CD4-positive, CD25-positive, alpha-beta regulatory T cell (primary cell): ENCODE measurements around the gene TENT5C. TPM values are rescaled to one million over a fixed set of nuclear protein-coding genes. Genes with fewer than 3 reads are reported as not detected.

Experiments
- ATAC-seq, 2 donors: fragments of 150-1000 bp; cut with Tn5 transposase; one replicate each; pipeline ENCODE4 v1.10.0; 2021; ENCODE audit warnings: low read depth in 2 of 2, moderate number of reproducible peaks in 2 of 2, moderate library complexity in 1 of 2
- DNase-seq, 3 donors: peaks; one replicate each; pipeline versions ENCODE4 v3.0.0 to v3.0.0-alpha.2; 2012 to 2022; ENCODE audit warnings: mixed read lengths in 1 of 3
- H3K27ac ChIP-seq: one replicate; pipeline ENCODE4 v1.7.0; 2013; ENCODE audit warnings: mild to moderate bottlenecking, low read length; ENCODE audit not compliant: insufficient read depth, poor library complexity, severe bottlenecking
- H3K27me3 ChIP-seq: one replicate; pipeline ENCODE4 v1.7.0; 2013; ENCODE audit warnings: low read length; ENCODE audit not compliant: control insufficient read depth, insufficient read depth
- H3K36me3 ChIP-seq: one replicate; pipeline ENCODE4 v1.7.0; 2013; ENCODE audit warnings: mild to moderate bottlenecking, low read length, moderate library complexity; ENCODE audit not compliant: control insufficient read depth, insufficient read depth
- H3K4me1 ChIP-seq: 2 replicates; pipeline ENCODE4 v1.7.0; 2013; ENCODE audit warnings: mild to moderate bottlenecking, low read length; ENCODE audit not compliant: insufficient read depth, control insufficient read depth, poor library complexity, severe bottlenecking
- H3K4me3 ChIP-seq: one replicate; pipeline ENCODE4 v1.7.0; 2013; ENCODE audit warnings: low read depth, mild to moderate bottlenecking, low read length, moderate library complexity
- H3K9me3 ChIP-seq, 2 experiments: 1 replicate in 1 of 2; 2 replicates in 1 of 2; pipeline ENCODE4 v1.7.0; 2013; ENCODE audit warnings: low read length in 2 of 2, mild to moderate bottlenecking in 1 of 2, moderate library complexity in 1 of 2; ENCODE audit not compliant: control insufficient read depth in 2 of 2
- H3K27ac Mint-ChIP-seq, 3 donors: one replicate each; pipeline ENCODE4 v1.8.0; 2020 to 2022; ENCODE audit warnings: mild to moderate bottlenecking in 3 of 3, mixed read lengths in 3 of 3, moderate library complexity in 2 of 3
- H3K27me3 Mint-ChIP-seq: one replicate; pipeline ENCODE4 v1.8.0; 2022; ENCODE audit warnings: mild to moderate bottlenecking, mixed read lengths
- H3K36me3 Mint-ChIP-seq: one replicate; pipeline ENCODE4 v1.8.0; 2020; ENCODE audit warnings: mixed read lengths
- H3K4me1 Mint-ChIP-seq, 4 donors: one replicate each; pipeline ENCODE4 v1.8.0; 2020 to 2022; ENCODE audit warnings: mixed read lengths in 4 of 4, mild to moderate bottlenecking in 1 of 4
- H3K4me3 Mint-ChIP-seq, 4 donors: one replicate each; pipeline ENCODE4 v1.8.0; 2020 to 2022; ENCODE audit warnings: mild to moderate bottlenecking in 4 of 4, mixed read lengths in 4 of 4, moderate library complexity in 3 of 4
- H3K9me3 Mint-ChIP-seq, 7 donors: one replicate each; pipeline ENCODE4 v1.8.0; 2020 to 2022; ENCODE audit warnings: mixed read lengths in 7 of 7, mild to moderate bottlenecking in 3 of 7, moderate library complexity in 2 of 7
- polyA plus RNA-seq, 4 donors: library from polyadenylated mRNA; unstranded; fragments of 300-500 nt; fragmentation: Illumina TruSeq; gene quantifications; one replicate each; pipeline ENCODE4 v1.2.3, GENCODE V29; 2021
- total RNA-seq: library from RNA; stranded (reverse); gene quantifications from one replicate; pipeline ENCODE4 v1.2.3, GENCODE V29; 2022

TENT5C gene
- total and polyA plus RNA-seq, 5 donors from 2014 or later, result 19.6 to 324 (median 39.3) TPM

DNA sequence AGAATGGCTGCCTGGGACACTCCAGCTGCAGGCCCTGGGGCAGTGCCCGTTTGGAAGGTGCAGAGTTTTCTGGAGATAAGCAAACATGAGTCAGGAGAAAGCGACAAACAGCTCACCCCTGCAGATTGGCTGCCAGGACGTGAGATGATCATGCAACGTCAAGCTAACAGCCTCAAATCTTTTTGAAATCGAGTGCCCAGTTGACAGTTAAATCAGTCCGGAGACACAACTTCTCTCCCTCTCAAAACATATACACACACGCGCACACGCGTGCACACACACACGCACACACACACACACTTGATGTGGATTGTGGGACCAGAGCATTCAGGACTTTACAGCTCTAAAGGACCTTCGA lies 49.4 kb downstream of the TENT5C start:
- Mint-ChIP-seq H3K4me1 (peaks cover 51 to 96% (median 77%) of the 10 kb centered on the region in 4 donors), H3K27ac (peak overlapping the region; percentile 98 to 100 (median 98)), H3K4me3 (peak overlapping the region; percentile 47 to 84 (median 80)), H3K27me3 (no peaks in the 10 kb centered on the region), H3K9me3 (peaks cover 0 to 1% (median 0%) of the 10 kb centered on the region in 7 donors), H3K36me3 (no peaks in the 10 kb centered on the region)
- Histone ChIP-seq H3K4me1 (peaks cover 97% of the 10 kb centered on the region), H3K27ac (peak overlapping the region; percentile 94), H3K36me3 (no peaks in the 10 kb centered on the region), H3K4me3 (peak overlapping the region; percentile 59), H3K9me3 (no peaks in the 10 kb centered on the region), H3K27me3 (no peaks in the 10 kb centered on the region)
- ATAC-seq (no peak), DNase-seq (no peak)

- no peaks in the 10 kb centered on the region for H3K27me3 Mint-ChIP-seq
- Histone ChIP-seq H3K27me3 (no peaks in the 10 kb centered on the region), H3K27ac (peak overlapping the region; percentile 94), H3K4me3 (peak overlapping the region; percentile 54), H3K4me1 (peaks cover 99% of the 10 kb centered on the region), H3K36me3 (no peaks in the 10 kb centered on the region), H3K9me3 (no peaks in the 10 kb centered on the region)
- H3K9me3 Mint-ChIP-seq, result peaks cover 0 to 2% (median 1%) of the 10 kb centered on the region in 7 donors
- H3K27ac Mint-ChIP-seq, result peak overlapping the region; percentile 98 to 100 (median 98)
- no peaks in the 10 kb centered on the region for H3K36me3 Mint-ChIP-seq
- H3K4me1 Mint-ChIP-seq, result peaks cover 55 to 97% (median 82%) of the 10 kb centered on the region in 4 donors
- ATAC-seq, result peak; percentile 59 to 69
- H3K4me3 Mint-ChIP-seq, result peak overlapping the region; percentile 61 to 84 (median 77)
- DNase-seq, result peak; percentile 69 to 95 (median 89)
These were observed 50.4 kb downstream of the TENT5C start for GRCh38 chr1:117656202-117656641.

DNA sequence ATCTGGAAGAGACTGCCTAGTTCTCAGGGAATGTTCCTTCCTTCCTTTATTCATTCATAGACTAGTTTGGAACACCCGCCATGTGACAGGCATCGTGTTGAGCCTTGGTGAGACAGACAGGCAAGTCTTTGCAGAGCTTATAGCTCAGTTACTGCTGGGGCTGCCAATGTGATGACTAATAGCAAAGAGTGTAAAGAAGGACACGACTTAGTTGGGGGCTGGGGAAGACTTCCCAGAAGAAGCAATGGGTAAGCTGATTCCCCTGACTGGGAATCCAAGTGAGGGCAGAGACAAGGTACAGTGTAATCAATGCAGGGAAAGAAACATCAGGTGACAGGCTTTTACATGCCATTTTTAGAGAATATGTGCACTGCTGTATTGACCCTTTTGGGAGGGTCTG lies 51.2 kb downstream of the TENT5C start:
- Histone ChIP-seq H3K4me3 (peak overlapping the region; percentile 54), H3K27ac (peak overlapping the region; percentile 94), H3K27me3 (no peaks in the 10 kb centered on the region), H3K4me1 (peaks cover 99% of the 10 kb centered on the region), H3K9me3 (no peaks in the 10 kb centered on the region), H3K36me3 (no peaks in the 10 kb centered on the region)
- H3K4me1 Mint-ChIP-seq, result peaks cover 58 to 97% (median 83%) of the 10 kb centered on the region in 4 donors
- peak overlapping the region; percentile 98 to 100 (median 98) for H3K27ac Mint-ChIP-seq
- H3K9me3 Mint-ChIP-seq, result peaks cover 0 to 10% (median 2%) of the 10 kb centered on the region in 7 donors
- ATAC-seq, result no peak
- no peaks in the 10 kb centered on the region for H3K27me3 Mint-ChIP-seq
- peak overlapping the region; percentile 67 to 84 (median 77) for H3K4me3 Mint-ChIP-seq
- H3K36me3 Mint-ChIP-seq, result peaks cover 3% of the 10 kb centered on the region
- DNase-seq, result no peak

GRCh38 chr1:117657949-117658660 lies 52.3 kb downstream of the TENT5C start:
- Mint-ChIP-seq H3K4me3 (peak overlapping the region; percentile 80 to 90 (median 85)), H3K27ac (peak overlapping the region; percentile 97 to 100 (median 98)), H3K9me3 (peaks cover 0 to 15% (median 4%) of the 10 kb centered on the region in 7 donors), H3K36me3 (peaks cover 7% of the 10 kb centered on the region), H3K27me3 (no peaks in the 10 kb centered on the region), H3K4me1 (peaks cover 56 to 94% (median 78%) of the 10 kb centered on the region in 4 donors)
- peak overlapping the region; percentile 70 for H3K4me3 ChIP-seq
- peaks cover 0 to 9% of the 10 kb centered on the region in 2 experiments for H3K9me3 ChIP-seq
- peaks cover 98% of the 10 kb centered on the region for H3K4me1 ChIP-seq
- no peaks in the 10 kb centered on the region for H3K36me3 ChIP-seq
- no peaks in the 10 kb centered on the region for H3K27me3 ChIP-seq
- ATAC-seq (no peak), DNase-seq (no peak)
- H3K27ac ChIP-seq, result peak overlapping the region; percentile 94

DNA sequence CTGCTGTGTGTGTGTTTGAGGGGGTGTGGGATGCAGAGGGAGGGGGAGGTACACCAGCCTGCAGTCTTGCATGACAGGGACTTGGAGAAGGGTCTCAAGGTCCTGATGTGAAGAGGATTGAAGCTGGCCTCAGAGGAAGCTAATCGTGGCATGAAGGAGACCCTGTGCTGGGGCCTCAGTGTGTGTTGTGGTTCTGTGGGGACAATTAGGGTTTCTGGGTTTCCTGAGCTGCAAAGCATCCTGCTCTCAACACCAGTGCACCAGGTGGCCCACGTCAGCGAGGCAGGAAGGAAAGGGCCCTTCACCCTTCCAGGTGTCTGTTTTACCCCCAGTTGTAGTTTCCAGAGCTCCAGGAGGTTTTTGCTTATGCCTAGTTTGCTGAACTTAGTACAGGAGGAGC lies 52.8 kb downstream of the TENT5C start:
- peak overlapping the region; percentile 97 to 100 (median 98) for H3K27ac Mint-ChIP-seq
- Histone ChIP-seq H3K4me1 (peaks cover 98% of the 10 kb centered on the region), H3K27me3 (no peaks in the 10 kb centered on the region), H3K4me3 (peak overlapping the region; percentile 70), H3K27ac (peak overlapping the region; percentile 94), H3K36me3 (no peaks in the 10 kb centered on the region), H3K9me3 (peaks cover 0 to 9% of the 10 kb centered on the region in 2 experiments)
- H3K36me3 Mint-ChIP-seq, result peaks cover 7% of the 10 kb centered on the region
- no peaks in the 10 kb centered on the region for H3K27me3 Mint-ChIP-seq
- H3K9me3 Mint-ChIP-seq, result peaks cover 0 to 17% (median 4%) of the 10 kb centered on the region in 7 donors
- H3K4me3 Mint-ChIP-seq, result peak overlapping the region; percentile 80 to 90 (median 85)
- DNase-seq (peak; percentile 70 to 91 (median 88)), ATAC-seq (peak; percentile 63 to 69)
- peaks cover 54 to 94% (median 76%) of the 10 kb centered on the region in 4 donors for H3K4me1 Mint-ChIP-seq

DNA sequence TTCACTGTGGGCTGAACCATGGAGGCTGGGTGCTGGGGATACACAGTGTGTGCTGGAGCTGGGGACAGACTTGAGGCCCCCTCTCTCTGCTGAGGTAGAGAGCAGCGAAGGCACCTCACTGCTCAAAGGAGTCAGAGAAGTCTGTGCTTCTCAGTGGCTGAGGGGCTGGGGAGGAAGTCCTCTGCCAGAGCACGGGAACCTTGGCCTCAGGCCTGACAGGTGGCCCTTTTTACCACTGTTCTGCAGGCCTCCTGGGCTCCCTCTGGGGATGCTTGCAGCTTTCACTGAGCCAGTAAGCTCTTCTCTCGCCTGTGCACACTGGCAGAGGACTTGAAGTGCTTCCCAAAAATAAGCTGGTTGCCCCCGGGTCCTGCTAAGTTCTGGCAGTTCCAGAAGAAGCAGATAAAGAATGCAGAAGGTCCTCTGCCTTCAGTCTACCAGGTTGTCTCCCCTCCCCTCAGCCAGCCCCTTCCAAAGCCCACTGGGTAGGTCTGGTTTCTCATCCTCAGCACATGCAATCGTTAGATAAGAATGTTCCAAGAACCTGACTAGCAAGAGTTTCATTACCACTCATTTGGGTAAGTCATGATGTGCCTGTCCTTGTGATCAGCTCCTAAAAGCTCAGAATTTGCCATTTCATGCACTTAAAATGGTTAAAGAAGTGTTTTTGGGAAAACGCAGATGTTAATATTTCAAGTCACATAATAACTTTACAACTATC lies 53.9 kb downstream of the TENT5C start:
- DNase-seq, result peak in 1 of 3 donors; percentile 56
- H3K27ac Mint-ChIP-seq, result peak overlapping the region; percentile 97 to 100 (median 98)
- peaks cover 0 to 9% of the 10 kb centered on the region in 2 experiments for H3K9me3 ChIP-seq

DNA sequence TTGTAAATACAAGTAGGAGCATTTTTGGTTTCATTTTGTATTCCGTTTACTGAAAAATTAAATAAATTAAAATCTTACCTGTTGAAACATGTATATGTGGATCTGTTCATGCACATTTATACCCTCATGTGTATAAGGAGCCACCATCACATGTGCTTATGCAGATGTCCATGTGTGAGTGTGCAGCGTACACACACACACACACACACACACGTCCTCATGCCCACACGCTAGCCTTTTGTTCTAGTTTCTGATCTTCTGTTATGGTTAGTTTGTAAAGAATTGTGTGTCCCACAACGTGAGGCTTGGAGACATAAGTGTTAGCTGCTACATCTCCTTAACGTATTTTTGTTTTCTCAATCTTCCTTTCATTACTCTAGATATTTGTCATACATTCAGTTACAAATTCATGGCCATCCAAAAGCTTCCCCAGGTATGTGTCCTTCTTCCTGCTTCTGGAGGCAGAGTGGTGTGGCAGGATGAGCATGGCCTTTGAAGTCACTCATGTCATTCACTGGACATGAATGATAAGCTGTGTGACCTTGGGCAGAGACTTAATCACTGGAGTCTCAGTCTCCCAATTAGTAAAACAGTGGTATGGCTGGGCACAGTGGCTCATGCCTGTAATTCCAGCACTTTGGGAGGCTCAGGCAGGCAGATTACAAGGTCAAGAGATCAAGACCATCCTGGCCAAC lies 54.6 kb downstream of the TENT5C start:
- Histone ChIP-seq H3K4me1 (peaks cover 96% of the 10 kb centered on the region), H3K27me3 (no peaks in the 10 kb centered on the region), H3K4me3 (peak overlapping the region; percentile 51), H3K9me3 (peaks cover 0 to 9% of the 10 kb centered on the region in 2 experiments), H3K27ac (peak overlapping the region; percentile 94), H3K36me3 (no peaks in the 10 kb centered on the region)
- Mint-ChIP-seq H3K27me3 (no peaks in the 10 kb centered on the region), H3K4me3 (peak overlapping the region; percentile 73 to 85 (median 82)), H3K27ac (peak overlapping the region; percentile 97 to 100 (median 98)), H3K9me3 (peaks cover 1 to 21% (median 4%) of the 10 kb centered on the region in 7 donors), H3K36me3 (peaks cover 7% of the 10 kb centered on the region), H3K4me1 (peaks cover 51 to 94% (median 73%) of the 10 kb centered on the region in 4 donors)
- ATAC-seq (no peak), DNase-seq (no peak)

More for the DNA sequence above, 53.9 kb downstream of the TENT5C start:
- no peaks in the 10 kb centered on the region for H3K27me3 Mint-ChIP-seq
- no peak for ATAC-seq
- H3K36me3 Mint-ChIP-seq, result peaks cover 7% of the 10 kb centered on the region
- Histone ChIP-seq H3K27me3 (no peaks in the 10 kb centered on the region), H3K27ac (peak overlapping the region; percentile 94), H3K36me3 (no peaks in the 10 kb centered on the region), H3K4me1 (peaks cover 96% of the 10 kb centered on the region), H3K4me3 (peak overlapping the region; percentile 70)
- H3K9me3 Mint-ChIP-seq, result peaks cover 1 to 21% (median 4%) of the 10 kb centered on the region in 7 donors
- H3K4me3 Mint-ChIP-seq, result peak overlapping the region; percentile 80 to 90 (median 85)
- H3K4me1 Mint-ChIP-seq, result peaks cover 54 to 94% (median 74%) of the 10 kb centered on the region in 4 donors
